MM.1S (cell line): ENCODE measurements around the gene ITGA8.

ENCODE experiments used
- DNase-seq: peaks from one replicate; pipeline ENCODE4 v3.0.0-alpha.2; 2015
- H2AFZ ChIP-seq: fragments of 300-600 bp; sonication (generic); 2 replicates; pipeline ENCODE4 v1.6.0; 2016; ENCODE audit warnings: antibody characterized with exemption, low read length
- H3F3A ChIP-seq: fragments of 300-600 bp; sonication (generic); 2 replicates; pipeline ENCODE4 v1.6.1; 2016; ENCODE audit warnings: mild to moderate bottlenecking, antibody characterized with exemption, low read length, moderate library complexity, mixed read lengths; ENCODE audit not compliant: insufficient read depth
- H3K27ac ChIP-seq: fragments of 300-600 bp; sonication (generic); 2 replicates; pipeline ENCODE4 v1.5.1; 2016; ENCODE audit warnings: mild to moderate bottlenecking, low read length
- H3K27me3 ChIP-seq: fragments of 300-600 bp; sonication (generic); replicated peaks from 2 replicates; pipeline ENCODE4 v1.6.0; 2016; ENCODE audit warnings: low read length; ENCODE audit not compliant: insufficient read depth
- H3K36me3 ChIP-seq: fragments of 300-600 bp; sonication (generic); replicated peaks from 2 replicates; pipeline ENCODE4 v1.6.1; 2016; ENCODE audit warnings: mild to moderate bottlenecking, low read length, mixed read lengths; ENCODE audit not compliant: insufficient read depth
- H3K4me1 ChIP-seq: fragments of 300-600 bp; sonication (generic); 2 replicates; pipeline ENCODE4 v1.6.1; 2016; ENCODE audit warnings: low read length, mixed read lengths
- H3K4me2 ChIP-seq: fragments of 300-600 bp; sonication (generic); 2 replicates; pipeline ENCODE4 v1.6.0; 2016; ENCODE audit warnings: low read depth, low read length
- H3K4me3 ChIP-seq: fragments of 300-600 bp; sonication (generic); 2 replicates; pipeline ENCODE4 v1.5.1; 2016; ENCODE audit warnings: low read length, mixed read lengths
- H3K79me2 ChIP-seq: fragments of 300-600 bp; sonication (generic); 2 replicates; pipeline ENCODE4 v1.6.1; 2016; ENCODE audit warnings: mixed run types, low read length, mixed read lengths
- H3K9ac ChIP-seq: fragments of 300-600 bp; sonication (generic); 2 replicates; pipeline ENCODE4 v1.6.1; 2016; ENCODE audit warnings: low read length, mixed read lengths
- H3K9me2 ChIP-seq: fragments of 300-600 bp; sonication (generic); replicated peaks from 2 replicates; pipeline ENCODE4 v1.6.1; 2016; ENCODE audit warnings: mild to moderate bottlenecking, low read length, mixed read lengths; ENCODE audit not compliant: insufficient read depth
- H3K9me3 ChIP-seq: fragments of 300-600 bp; sonication (generic); replicated peaks from 2 replicates; pipeline ENCODE4 v1.6.1; 2016; ENCODE audit warnings: mild to moderate bottlenecking, low read length, mixed read lengths; ENCODE audit not compliant: insufficient read depth
- H4K20me1 ChIP-seq: fragments of 300-600 bp; sonication (generic); 2 replicates; pipeline ENCODE4 v1.6.1; 2016; ENCODE audit warnings: mild to moderate bottlenecking, low read length, moderate library complexity, mixed read lengths; ENCODE audit not compliant: insufficient read depth
- CTCF ChIP-seq: fragments of 300-600 bp; sonication (generic); IDR thresholded peaks from 2 replicates; pipeline ENCODE4 v1.5.1; 2016; ENCODE audit warnings: antibody characterized with exemption, low read length, mixed read lengths
- EZH2 ChIP-seq: fragments of 300-600 bp; sonication (generic); optimal IDR thresholded peaks from 2 replicates; pipeline ENCODE3; 2017; ENCODE audit warnings: low read depth, mild to moderate bottlenecking, antibody characterized with exemption, low read length, mixed read lengths
- EZH2phosphoT487 ChIP-seq: fragments of 300-600 bp; sonication (generic); IDR thresholded peaks from 2 replicates; pipeline ENCODE4 v1.6.1; 2018; ENCODE audit warnings: antibody characterized with exemption, low read length

Gene ITGA8

GRCh38 chr10:15591431-15591830 lies 128.3 kb downstream of the ITGA8 start:
- DNase-seq: peak; percentile 43
- TF ChIP-seq CTCF (no peak), EZH2phosphoT487 (no peak), EZH2 (no peak)
- H3K27me3 ChIP-seq: no peaks in the 10 kb centered on the region
- H4K20me1 ChIP-seq: 0 out of 2 replicates have a peak, but pooled peaks cover 4% of the 10 kb centered on the region
- H3K79me2 ChIP-seq: no peaks in the 10 kb centered on the region
- no peaks in the 10 kb centered on the region for H3K9me2 ChIP-seq
- H3K9me3 ChIP-seq: no peaks in the 10 kb centered on the region; the same call in 1 of the 2 replicates
- H3K4me1 ChIP-seq: peaks cover 11% of the 10 kb centered on the region; the same call in 1 of the 2 replicates
- 0 out of 2 replicates have a peak, but pooled peaks cover 4% of the 10 kb centered on the region for H3K36me3 ChIP-seq
- no peak overlapping the region for H3K4me3 ChIP-seq
- no peak overlapping the region for H3K4me2 ChIP-seq
- no peak overlapping the region; the same call in 1 of the 2 replicates for H3K27ac ChIP-seq
- H3K9ac ChIP-seq: no peak overlapping the region
- peaks cover 20% of the 10 kb centered on the region for H3F3A ChIP-seq
- no peak overlapping the region for H2AFZ ChIP-seq

GRCh38 chr10:15588635-15589508 lies 130.8 kb downstream of the ITGA8 start:
- TF ChIP-seq EZH2 (no peak), EZH2phosphoT487 (no peak), CTCF (no peak)
- H3K9me3 ChIP-seq: no peaks in the 10 kb centered on the region
- H3K4me1 ChIP-seq: peaks cover 11% of the 10 kb centered on the region; the same call in 1 of the 2 replicates
- H2AFZ ChIP-seq: no peak overlapping the region
- H3K27ac ChIP-seq: no peak overlapping the region
- H3K27me3 ChIP-seq: no peaks in the 10 kb centered on the region
- 0 out of 2 replicates have a peak, but pooled peaks cover 4% of the 10 kb centered on the region for H3K36me3 ChIP-seq
- H3F3A ChIP-seq: peaks cover 27% of the 10 kb centered on the region
- H3K9me2 ChIP-seq: no peaks in the 10 kb centered on the region
- no peak overlapping the region for H3K4me3 ChIP-seq
- H3K4me2 ChIP-seq: no peak overlapping the region
- H3K9ac ChIP-seq: no peak overlapping the region
- H3K79me2 ChIP-seq: no peaks in the 10 kb centered on the region
- no peak for DNase-seq
- H4K20me1 ChIP-seq: 0 out of 2 replicates have a peak, but pooled peaks cover 4% of the 10 kb centered on the region

- Histone ChIP-seq H3K4me3 (no peak overlapping the region), H3K79me2 (no peaks in the 10 kb centered on the region), H3K36me3 (0 out of 2 replicates have a peak, but pooled peaks cover 4% of the 10 kb centered on the region), H3K9me3 (no peaks in the 10 kb centered on the region), H3K4me1 (peaks cover 11% of the 10 kb centered on the region; the same call in 1 of the 2 replicates), H2AFZ (no peak overlapping the region), H4K20me1 (0 out of 2 replicates have a peak, but pooled peaks cover 4% of the 10 kb centered on the region), H3K4me2 (no peak overlapping the region), H3F3A (peaks cover 27% of the 10 kb centered on the region), H3K27me3 (no peaks in the 10 kb centered on the region), H3K9me2 (no peaks in the 10 kb centered on the region), H3K9ac (no peak overlapping the region), H3K27ac (no peak overlapping the region)
- TF ChIP-seq EZH2 (no peak), EZH2phosphoT487 (no peak), CTCF (no peak)
- no peak for DNase-seq
These were observed 131.6 kb downstream of the ITGA8 start for GRCh38 chr10:15588151-15588550.
